HCEC 1CT (cell line): Measurements from ENCODE around the gene SMARCD3.

Source experiments
- DNase-seq: peaks from one replicate; pipeline ENCODE4 v3.0.0-alpha.2; 2017

The SMARCD3 gene

DNA sequence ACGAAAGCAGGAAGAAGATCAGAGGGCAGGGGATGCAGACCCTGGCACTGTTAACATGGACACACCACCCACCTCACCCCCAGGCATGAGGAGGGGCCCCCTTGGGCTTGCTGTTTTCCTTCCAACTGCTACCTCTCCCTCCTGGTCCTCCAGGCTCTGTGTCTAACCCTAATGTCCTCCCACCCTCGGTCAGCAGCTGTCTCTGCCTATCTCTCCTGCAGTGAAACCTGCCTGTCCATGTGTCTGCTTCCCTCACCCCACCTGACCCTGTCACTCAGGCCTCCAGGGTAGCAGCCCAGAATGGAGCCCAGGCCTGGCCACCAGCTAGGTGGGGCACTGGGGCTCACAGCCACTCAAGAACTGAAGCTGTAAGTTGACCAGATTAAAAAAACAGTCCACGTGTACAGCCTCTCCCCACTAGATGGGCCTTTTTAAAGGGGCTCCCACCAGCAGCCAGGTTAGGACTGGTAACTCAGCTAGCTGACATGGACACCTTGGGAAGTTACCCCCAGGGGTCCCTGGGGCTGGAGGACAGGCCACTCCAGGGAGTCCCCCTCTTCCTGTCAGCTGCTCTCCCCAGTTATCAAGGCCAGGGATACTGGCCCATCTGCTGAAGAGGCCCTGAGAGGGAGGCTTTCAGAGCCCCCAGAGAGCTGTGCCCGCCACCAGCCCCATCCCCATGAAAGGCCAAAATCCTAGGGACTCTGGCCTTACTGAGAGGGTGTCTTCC is 1.5 kb downstream of the SMARCD3 start:
- no peak for DNase-seq

- no peak for DNase-seq
Measured at GRCh38 chr7:151246102-151246850, 2.2 kb downstream of the SMARCD3 start.

GRCh38 chr7:151245360-151246101 is 3.0 kb downstream of the SMARCD3 start:
- no peak for DNase-seq

GRCh38 chr7:151244841-151245346 is 3.6 kb downstream of the SMARCD3 start:
- no peak for DNase-seq

- DNase-seq, result peak; percentile 28
Measured at GRCh38 chr7:151244196-151244840, 4.2 kb downstream of the SMARCD3 start.

- DNase-seq, result no peak
Measured at GRCh38 chr7:151243408-151244195, 4.9 kb downstream of the SMARCD3 start.

DNA sequence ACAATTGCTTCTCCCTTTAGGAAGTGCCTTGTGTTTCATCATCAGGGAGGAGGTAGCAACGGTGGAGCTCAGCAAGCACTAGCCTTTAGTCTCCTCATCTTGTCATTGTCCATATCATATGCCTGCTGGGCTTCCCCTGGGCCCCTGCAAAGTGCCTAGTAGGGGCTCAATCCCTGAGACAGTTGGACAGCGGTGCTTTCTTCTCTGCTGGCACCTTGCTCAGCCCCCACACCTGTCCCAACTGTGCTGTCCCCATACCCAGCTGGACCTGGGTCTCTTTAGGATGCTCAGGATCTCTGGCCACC is 5.5 kb downstream of the SMARCD3 start:
- no peak for DNase-seq

DNA sequence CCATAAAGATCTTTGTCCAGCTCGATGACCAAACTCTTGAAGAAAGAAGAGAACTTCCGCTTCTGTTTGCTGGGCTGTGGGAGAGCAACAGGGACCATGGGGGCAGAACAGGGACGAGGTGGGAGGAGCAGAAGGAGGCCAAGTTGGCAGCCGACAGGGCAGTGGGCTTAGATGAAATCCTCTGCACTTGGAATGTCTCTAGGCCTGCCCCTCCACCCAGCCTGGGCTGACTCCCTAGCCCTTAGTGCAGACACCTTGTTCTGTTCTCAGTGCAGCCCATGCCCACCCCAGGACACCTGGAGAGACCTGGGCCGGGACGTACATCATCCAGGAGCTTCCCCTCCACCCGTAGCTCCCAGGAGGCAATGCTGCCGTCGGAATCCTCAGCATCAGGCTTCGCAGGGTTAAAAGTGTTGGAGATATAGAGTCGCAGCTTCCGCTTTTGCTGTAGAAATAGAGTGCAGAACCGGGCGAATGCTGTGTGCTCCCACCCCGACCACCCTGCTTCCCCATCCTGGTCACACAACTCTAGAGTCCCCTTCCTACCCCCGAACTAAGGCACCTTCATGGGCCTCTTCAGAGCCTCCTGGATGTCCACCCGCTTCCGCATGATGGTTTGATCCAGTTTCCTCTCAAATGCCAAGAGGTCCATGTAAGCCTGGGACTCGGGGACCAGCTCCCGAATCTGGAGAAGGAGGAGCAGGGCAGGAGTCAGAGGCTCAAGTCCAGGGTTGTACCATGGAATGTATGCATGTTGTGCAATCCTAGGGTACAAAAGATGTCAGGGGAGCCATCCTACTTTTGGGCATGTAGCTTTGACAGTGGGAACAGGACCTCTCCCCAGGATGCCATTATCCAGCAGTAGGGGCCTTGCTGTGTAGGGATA is 6.1 kb downstream of the SMARCD3 start:
- no peak for DNase-seq

DNA sequence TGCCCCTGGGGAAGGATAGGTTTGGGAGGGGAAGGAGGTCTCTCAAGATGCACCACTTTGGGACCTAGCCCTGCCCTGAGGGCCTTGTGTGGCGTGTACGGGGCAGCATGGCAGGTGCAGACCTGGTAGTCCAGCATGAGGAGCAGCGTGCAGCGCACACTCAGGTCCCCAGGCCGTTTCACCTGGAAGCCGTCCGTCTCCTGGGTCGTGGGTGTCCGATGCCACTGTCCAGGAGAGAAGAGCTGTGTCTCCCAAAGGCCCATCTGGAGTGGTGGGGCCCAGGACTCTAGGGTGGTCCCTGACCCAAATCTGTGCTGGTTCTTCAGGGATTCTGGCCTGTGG is 6.8 kb downstream of the SMARCD3 start:
- no peak for DNase-seq

- DNase-seq, result no peak
Measured at GRCh38 chr7:151240942-151241754, 7.3 kb downstream of the SMARCD3 start.

DNA sequence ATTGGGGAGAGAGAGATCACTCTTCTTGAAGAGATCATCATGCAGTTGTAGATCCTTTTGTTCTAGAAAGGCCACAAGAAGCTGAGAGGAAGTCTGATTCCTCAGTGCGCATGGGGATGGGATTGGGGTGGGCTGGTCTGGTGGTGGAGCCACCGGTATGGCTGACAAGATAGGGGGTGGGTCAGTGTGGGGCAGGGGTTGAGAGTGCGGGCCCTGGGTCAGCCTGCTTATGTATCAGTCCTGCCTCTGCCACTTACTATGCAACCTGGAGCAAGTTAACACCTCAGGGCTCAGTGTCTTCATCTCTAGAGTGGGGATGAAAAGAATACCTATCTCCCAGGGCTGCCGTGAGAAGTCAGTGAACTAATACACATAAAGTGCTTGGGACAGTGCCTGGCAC is 8.0 kb downstream of the SMARCD3 start:
- DNase-seq, result no peak

GRCh38 chr7:151239837-151240459 is 8.5 kb downstream of the SMARCD3 start:
- DNase-seq, result no peak

DNA sequence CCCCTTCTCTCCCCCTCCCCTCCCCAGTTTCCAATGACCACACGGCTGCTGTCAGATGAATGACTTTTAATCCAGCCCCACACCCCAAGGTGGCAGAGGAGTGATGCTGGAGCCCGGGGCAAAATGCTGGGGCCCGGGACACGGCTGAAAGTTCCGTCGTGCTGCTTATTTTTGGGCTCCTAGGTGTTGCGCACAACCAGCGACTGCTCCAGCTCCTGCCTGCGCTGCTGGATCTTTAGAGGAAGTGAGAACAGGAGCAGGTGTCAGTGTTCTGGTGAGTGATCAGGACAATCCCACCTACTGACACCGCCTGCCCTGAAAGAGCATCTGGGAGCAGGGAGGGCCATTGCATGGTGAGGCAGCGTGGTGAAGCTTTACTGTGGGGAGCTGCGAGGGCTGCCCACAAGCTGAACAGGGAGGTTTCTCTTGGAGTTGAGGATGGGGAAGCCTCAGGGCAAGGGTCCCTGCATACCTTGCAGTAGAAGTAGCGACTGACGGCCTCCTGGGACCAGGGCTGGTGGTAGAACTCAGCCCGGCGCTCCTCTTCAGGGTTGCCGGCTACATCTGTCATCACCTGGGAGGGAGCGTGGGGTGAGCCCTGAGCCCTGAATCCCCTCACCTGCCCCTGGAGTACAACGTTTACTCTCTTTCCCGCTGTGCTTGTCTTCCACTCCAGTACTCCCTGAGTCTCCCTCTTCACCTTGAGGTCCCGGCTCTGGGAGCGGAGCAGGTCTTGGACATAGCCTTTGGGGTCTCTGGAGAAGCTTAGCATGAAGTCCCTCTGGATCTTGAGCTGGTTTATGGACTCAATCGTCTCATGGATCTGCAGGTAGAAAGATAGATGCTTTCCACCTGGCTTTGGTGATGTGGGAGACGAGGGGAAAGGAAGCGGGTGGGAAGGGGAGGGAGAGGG is 9.3 kb downstream of the SMARCD3 start:
- no peak for DNase-seq

DNA sequence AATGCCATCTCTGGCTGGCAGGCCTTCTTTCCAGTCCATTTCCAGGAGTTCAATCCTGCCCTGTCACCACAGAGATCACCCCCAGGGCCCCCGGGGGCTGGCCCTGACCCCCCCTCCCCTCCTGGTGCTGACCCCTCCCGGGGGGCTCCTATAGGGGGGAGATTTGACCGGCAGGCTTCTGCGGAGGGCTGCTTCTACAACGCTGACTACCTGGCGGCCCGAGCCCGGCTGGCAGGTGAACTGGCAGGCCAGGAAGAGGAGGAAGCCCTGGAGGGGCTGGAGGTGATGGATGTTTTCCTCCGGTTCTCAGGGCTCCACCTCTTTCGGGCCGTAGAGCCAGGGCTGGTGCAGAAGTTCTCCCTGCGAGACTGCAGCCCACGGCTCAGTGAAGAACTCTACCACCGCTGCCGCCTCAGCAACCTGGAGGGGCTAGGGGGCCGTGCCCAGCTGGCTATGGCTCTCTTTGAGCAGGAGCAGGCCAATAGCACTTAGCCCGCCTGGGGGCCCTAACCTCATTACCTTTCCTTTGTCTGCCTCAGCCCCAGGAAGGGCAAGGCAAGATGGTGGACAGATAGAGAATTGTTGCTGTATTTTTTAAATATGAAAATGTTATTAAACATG is 10.2 kb downstream of the SMARCD3 start:
- no peak for DNase-seq

DNA sequence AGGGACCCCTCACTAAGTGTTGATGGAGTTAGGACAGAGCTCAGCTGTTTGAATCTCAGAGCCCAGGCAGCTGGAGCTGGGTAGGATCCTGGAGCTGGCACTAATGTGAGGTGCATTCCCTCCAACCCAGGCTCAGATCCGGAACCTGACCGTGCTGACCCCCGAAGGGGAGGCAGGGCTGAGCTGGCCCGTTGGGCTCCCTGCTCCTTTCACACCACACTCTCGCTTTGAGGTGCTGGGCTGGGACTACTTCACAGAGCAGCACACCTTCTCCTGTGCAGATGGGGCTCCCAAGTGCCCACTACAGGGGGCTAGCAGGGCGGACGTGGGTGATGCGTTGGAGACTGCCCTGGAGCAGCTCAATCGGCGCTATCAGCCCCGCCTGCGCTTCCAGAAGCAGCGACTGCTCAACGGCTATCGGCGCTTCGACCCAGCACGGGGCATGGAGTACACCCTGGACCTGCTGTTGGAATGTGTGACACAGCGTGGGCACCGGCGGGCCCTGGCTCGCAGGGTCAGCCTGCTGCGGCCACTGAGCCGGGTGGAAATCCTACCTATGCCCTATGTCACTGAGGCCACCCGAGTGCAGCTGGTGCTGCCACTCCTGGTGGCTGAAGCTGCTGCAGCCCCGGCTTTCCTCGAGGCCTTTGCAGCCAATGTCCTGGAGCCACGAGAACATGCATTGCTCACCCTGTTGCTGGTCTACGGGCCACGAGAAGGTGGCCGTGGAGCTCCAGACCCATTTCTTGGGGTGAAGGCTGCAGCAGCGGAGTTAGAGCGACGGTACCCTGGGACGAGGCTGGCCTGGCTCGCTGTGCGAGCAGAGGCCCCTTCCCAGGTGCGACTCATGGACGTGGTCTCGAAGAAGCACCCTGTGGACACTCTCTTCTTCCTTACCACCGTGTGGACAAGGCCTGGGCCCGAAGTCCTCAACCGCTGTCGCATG is 11.0 kb downstream of the SMARCD3 start:
- DNase-seq, result no peak

GRCh38 chr7:151236406-151236805 is 12.1 kb downstream of the SMARCD3 start:
- no peak for DNase-seq

DNA sequence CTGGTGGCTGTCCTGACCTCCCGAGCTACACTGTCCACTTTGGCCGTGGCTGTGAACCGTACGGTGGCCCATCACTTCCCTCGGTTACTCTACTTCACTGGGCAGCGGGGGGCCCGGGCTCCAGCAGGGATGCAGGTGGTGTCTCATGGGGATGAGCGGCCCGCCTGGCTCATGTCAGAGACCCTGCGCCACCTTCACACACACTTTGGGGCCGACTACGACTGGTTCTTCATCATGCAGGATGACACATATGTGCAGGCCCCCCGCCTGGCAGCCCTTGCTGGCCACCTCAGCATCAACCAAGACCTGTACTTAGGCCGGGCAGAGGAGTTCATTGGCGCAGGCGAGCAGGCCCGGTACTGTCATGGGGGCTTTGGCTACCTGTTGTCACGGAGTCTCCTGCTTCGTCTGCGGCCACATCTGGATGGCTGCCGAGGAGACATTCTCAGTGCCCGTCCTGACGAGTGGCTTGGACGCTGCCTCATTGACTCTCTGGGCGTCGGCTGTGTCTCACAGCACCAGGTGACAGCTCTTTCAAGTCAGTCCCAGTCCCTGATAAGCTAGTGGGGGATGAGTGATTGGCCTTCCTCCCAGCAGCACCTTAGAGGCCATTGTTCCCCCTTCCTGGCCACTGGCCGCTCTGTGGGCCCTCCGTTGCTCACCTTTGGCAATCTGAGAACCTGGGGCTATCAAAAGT is 13.3 kb downstream of the SMARCD3 start:
- no peak for DNase-seq
